Activated T-cell treated with anti-CD3 and anti-CD28 coated beads, Interleukin-2, amount 50 U/mL, for 72 hours (primary cell): ENCODE results near the gene TNFRSF6B. TPM values are rescaled to one million over a fixed set of nuclear protein-coding genes. Genes with fewer than 3 reads are reported as not detected.

Experiments used
- ATAC-seq, 2 donors: fragments of 150-1000 bp; cut with Tn5 transposase; replicated peaks in 1 of 2; 2 replicates each; pipeline ENCODE4 v1.10.0; 2021; ENCODE audit warnings: moderate library complexity in 2 of 2, mild to moderate bottlenecking in 1 of 2
- DNase-seq, 2 donors: peaks; one replicate each; pipeline ENCODE4 v3.0.0; 2021 to 2022; ENCODE audit warnings: mixed read lengths in 1 of 2
- H3K27ac Mint-ChIP-seq: one replicate; pipeline ENCODE4 v1.8.0; 2022; ENCODE audit warnings: mild to moderate bottlenecking, moderate library complexity, mixed read lengths
- H3K27me3 Mint-ChIP-seq: one replicate; pipeline ENCODE4 v1.8.0; 2022; ENCODE audit warnings: low read depth, mixed read lengths
- H3K36me3 Mint-ChIP-seq, 2 donors: one replicate each; pipeline ENCODE4 v1.8.0; 2022; ENCODE audit warnings: mixed read lengths in 2 of 2, mild to moderate bottlenecking in 1 of 2; ENCODE audit not compliant: insufficient read depth in 2 of 2
- H3K4me1 Mint-ChIP-seq: one replicate; pipeline ENCODE4 v1.8.0; 2022; ENCODE audit warnings: low read depth, mixed read lengths
- H3K4me3 Mint-ChIP-seq, 2 donors: one replicate each; pipeline ENCODE4 v1.8.0; 2022; ENCODE audit warnings: mild to moderate bottlenecking in 2 of 2, mixed read lengths in 2 of 2, moderate library complexity in 2 of 2
- H3K9me3 Mint-ChIP-seq, 2 donors: one replicate each; pipeline ENCODE4 v1.8.0; 2022; ENCODE audit warnings: mixed read lengths in 2 of 2
- total RNA-seq, 2 donors: library from RNA; stranded (reverse); gene quantifications; one replicate each; pipeline ENCODE4 v1.2.3, GENCODE V29; 2022

Gene TNFRSF6B
- total RNA-seq, 2 donors from 2014 or later, result 1.0 to 1.2 TPM

DNA sequence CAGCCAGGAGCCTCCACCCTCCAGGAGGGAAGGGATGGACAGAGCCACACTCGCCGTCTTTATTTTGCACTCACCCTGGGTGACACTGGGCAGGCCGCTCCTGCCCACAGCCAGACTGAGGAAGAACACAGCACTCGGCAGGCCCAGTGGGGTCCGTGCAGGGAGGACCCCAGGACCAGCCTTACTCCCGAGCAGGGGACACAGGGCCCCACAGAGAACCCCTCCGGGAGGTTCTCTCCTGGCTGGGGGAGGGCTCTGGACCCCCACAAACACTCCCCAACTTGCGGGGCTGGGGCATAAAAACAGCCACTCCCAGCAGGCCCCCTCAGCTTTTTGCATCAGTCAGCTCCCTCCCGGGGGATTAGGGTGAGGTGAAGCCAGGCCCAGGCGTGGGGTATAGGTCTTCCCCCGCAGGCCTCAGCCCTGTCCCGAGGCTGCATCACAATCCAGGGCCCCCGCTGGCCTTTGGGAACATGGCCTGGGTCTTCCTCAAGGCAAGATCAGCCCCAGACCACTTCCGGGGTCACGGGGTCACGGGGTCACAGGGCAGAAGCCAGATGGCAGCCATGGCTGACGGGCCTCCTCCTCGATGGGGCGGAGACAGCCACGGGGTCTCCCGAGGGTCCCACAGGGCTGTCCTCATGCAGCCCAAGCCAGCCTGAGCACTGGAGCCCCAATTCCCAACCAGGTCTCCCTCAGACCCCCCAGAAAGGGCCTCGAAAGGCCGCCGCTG lies 3.2 kb downstream of the TNFRSF6B start:
- peak overlapping the region in 1 of 2 donors; percentile 59 for H3K4me3 Mint-ChIP-seq
- no peaks in the 10 kb centered on the region for H3K9me3 Mint-ChIP-seq
- DNase-seq (no peak), ATAC-seq (no peak)
- H3K36me3 Mint-ChIP-seq, result no peaks in the 10 kb centered on the region
- H3K27ac Mint-ChIP-seq, result peak overlapping the region; percentile 73
- peaks cover 12% of the 10 kb centered on the region for H3K4me1 Mint-ChIP-seq
- H3K27me3 Mint-ChIP-seq, result no peaks in the 10 kb centered on the region

DNA sequence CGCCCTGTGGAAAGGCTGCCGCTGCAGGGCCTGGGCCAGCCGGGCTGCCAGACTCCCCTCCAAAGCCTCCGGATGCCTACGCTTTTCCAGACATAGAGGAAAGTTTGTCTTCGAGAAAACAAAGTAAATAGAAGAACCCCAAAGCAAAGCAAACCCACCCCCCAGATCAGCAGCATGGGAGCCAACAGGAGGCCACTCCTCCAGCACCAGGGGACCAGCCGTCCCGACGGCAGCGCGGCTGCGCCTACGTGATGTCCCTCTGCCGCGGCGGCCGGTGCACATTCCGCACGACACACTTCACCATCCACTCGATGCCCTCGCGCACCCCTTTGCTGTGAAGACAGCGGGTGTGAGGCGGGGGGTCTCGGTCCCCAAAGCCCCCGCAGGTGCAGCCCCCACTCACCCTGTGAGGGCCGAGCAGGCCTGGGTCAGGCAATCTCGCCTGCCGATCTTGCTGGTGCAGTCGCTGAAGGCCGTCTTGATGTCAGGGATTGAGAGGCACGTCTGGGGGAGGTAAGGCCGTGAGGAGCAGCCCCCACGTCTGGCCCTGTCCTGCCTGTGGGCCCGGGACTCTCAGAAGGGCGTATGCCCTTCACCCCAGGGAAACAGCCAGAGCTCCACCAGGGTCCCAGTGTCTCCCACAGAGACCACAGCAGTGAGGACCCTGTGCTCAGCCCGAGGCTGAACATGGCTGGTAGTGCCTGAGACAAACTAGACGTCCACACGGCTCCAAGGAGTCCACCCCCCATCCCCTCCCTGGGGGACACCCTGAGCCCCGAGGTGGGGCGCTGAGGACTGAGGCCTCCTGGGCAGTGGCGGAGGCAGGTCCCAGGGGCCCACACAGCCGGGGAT lies 4.0 kb downstream of the TNFRSF6B start:
- Mint-ChIP-seq H3K4me1 (peaks cover 12% of the 10 kb centered on the region), H3K27me3 (no peaks in the 10 kb centered on the region), H3K9me3 (no peaks in the 10 kb centered on the region), H3K27ac (peak overlapping the region; percentile 73), H3K36me3 (peaks cover 1 to 3% of the 10 kb centered on the region in 2 donors), H3K4me3 (no peak overlapping the region)
- DNase-seq (no peak), ATAC-seq (no peak)

DNA sequence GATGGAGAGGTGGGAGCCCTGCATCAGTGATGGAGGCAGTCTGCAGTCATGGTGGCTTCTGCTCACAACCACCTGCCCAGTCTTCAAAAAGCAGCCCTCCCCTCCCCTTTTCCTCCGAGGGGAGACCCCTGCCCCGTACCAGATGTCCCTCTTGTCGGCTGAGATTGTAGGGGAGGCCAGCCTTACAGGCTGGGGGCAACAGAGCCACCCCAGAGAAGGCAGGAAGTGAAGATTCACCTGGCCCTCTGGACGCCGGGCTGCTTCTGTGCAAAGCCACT lies 4.5 kb downstream of the TNFRSF6B start:
- Mint-ChIP-seq H3K9me3 (no peaks in the 10 kb centered on the region), H3K4me1 (peaks cover 12% of the 10 kb centered on the region), H3K4me3 (no peak overlapping the region), H3K27ac (peak overlapping the region; percentile 57), H3K36me3 (peaks cover 1 to 4% of the 10 kb centered on the region in 2 donors), H3K27me3 (no peaks in the 10 kb centered on the region)
- ATAC-seq (no peak), DNase-seq (no peak)

DNA sequence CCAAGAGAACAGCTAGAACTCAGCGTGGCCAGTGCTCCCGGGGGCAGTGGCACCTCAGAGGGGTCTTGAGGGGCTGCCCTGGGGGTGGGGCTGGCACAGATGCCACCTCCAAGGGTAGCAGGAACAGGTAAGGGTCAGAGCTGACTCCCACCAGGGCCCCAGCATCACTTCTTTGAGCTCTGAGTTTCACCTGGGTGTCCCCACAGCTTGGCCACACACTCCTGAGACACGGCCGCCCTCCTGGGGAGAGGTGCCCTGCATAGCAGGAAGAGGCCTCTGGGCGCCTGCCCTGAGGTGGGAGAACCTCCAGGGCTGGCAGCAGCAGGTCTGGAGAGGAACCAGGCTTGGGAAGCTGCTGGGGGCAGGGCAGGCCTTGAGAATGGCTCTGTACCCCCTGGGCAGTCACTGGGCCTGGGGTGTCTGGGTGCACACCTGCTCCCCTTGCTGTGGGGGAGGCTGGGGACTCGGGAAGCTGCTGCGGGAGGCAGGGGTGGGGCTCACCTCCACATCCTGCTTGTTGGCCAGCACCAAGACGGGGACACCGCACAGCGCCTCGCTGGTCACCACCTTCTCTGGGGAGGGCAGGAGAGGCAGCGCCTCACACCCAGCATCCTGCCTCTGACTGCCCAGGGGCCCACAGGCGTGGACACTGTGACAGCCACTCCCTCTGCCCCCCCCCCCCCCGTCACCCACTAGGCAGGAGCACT lies 5.0 kb downstream of the TNFRSF6B start:
- H3K4me3 Mint-ChIP-seq, result no peak overlapping the region
- H3K27me3 Mint-ChIP-seq, result no peaks in the 10 kb centered on the region
- peak overlapping the region; percentile 57 for H3K27ac Mint-ChIP-seq
- H3K36me3 Mint-ChIP-seq, result peaks cover 1 to 7% of the 10 kb centered on the region in 2 donors
- H3K4me1 Mint-ChIP-seq, result peaks cover 12% of the 10 kb centered on the region
- no peak for ATAC-seq
- no peaks in the 10 kb centered on the region for H3K9me3 Mint-ChIP-seq
- DNase-seq, result no peak

DNA sequence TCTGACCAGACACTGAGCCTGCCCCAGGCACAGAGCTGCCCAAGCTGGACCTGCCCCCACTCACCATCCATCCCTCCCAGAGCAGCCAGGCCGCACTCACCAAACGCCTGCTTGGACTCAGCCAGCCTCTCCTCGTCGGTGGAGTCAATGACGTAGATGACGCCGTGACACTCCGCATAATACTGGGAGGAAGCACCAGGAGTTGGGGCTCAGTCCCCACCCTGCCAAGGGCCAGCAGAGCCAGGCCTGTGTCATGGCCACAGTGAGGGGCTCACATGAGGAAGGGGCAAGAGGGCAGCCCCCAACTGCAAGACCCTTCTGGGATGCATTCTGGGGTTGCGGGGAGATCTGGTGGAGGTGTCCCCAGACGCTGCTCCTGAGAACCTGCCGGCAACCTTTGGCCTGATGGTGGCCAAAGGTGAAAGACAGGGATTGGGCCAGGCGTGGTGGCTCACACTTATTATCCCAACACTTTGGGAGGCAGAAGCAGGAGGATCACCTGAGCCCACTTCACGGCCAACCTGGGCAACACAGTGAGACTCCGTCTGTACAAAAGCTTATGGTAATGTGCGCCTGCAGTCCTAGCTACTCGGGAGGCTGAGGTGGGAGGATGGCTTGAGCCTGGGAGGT lies 5.7 kb downstream of the TNFRSF6B start:
- DNase-seq (no peak), ATAC-seq (no peak)
- Mint-ChIP-seq H3K27ac (peak overlapping the region; percentile 60), H3K27me3 (no peaks in the 10 kb centered on the region), H3K36me3 (peaks cover 1 to 8% of the 10 kb centered on the region in 2 donors), H3K9me3 (no peaks in the 10 kb centered on the region), H3K4me1 (peaks cover 15% of the 10 kb centered on the region), H3K4me3 (no peak overlapping the region)

DNA sequence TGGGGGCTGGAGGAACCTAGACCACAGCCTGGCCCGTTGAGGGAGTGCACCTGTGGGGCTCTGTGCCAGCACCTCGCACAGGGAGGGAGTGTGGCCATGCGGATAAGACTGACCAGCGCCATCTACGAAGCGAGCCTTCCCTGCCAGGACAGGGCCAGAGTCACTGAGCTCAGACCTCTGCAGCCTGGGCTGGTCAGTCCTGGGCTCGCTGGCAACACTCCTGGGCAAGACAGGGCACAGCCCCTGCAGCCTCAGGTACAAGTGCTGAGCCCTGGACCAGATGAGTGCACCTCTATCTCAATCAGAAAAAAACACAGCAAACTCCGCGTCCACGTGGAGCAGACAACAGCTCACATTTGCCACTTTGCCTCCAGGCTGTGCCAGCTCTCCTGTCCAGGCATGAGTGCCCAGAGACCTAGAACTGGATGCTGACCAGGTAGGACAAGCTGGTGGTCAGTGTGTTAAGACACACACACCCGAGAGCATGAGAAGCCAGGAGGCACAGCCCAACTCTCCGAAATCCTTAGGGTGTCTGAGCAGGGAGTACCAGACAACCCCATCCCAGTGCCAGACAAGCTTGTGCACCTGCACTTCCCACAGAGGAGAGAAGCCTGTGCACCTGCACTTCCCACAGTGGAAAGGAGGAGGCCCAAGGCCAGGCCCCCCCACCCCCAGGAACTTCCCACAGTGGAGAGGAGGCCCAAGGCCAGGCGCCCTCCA lies 6.5 kb downstream of the TNFRSF6B start:
- no peaks in the 10 kb centered on the region for H3K9me3 Mint-ChIP-seq
- H3K4me1 Mint-ChIP-seq, result peaks cover 15% of the 10 kb centered on the region
- no peak for ATAC-seq

DNA sequence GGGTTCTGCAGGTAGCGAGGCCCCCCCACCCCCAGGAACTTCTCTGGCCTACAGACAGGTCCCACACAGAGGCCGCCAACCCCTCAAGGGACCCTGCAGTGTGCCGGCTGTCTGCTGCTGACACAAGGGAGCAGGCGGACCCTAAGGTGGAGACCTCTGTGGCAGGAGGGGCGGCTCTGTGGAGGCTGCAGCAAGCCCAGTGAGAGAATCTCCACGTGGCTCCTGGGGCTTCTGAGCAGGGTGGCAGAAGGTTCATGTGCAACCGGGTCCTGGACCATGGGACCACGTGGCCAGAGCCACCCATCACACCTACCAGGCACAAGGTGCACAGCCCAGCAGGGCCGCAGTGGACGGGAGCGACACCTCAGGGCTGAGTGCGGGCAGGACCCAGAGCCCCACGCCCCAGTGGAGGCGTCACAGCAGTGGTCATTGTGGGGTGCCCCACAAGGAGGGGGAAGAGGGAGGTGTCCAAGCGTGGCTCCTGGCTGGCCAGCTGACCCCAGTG lies 7.1 kb downstream of the TNFRSF6B start:
- no peak for DNase-seq
- Mint-ChIP-seq H3K27me3 (no peaks in the 10 kb centered on the region), H3K27ac (no peak overlapping the region), H3K36me3 (peaks cover 1 to 8% of the 10 kb centered on the region in 2 donors), H3K4me3 (no peak overlapping the region), H3K4me1 (peaks cover 17% of the 10 kb centered on the region), H3K9me3 (no peaks in the 10 kb centered on the region)
- no peak for ATAC-seq

More for the DNA sequence above, 6.5 kb downstream of the TNFRSF6B start:
- no peaks in the 10 kb centered on the region for H3K27me3 Mint-ChIP-seq
- no peak for DNase-seq
- no peak overlapping the region for H3K4me3 Mint-ChIP-seq
- H3K27ac Mint-ChIP-seq, result no peak overlapping the region
- H3K36me3 Mint-ChIP-seq, result peaks cover 1 to 8% of the 10 kb centered on the region in 2 donors

DNA sequence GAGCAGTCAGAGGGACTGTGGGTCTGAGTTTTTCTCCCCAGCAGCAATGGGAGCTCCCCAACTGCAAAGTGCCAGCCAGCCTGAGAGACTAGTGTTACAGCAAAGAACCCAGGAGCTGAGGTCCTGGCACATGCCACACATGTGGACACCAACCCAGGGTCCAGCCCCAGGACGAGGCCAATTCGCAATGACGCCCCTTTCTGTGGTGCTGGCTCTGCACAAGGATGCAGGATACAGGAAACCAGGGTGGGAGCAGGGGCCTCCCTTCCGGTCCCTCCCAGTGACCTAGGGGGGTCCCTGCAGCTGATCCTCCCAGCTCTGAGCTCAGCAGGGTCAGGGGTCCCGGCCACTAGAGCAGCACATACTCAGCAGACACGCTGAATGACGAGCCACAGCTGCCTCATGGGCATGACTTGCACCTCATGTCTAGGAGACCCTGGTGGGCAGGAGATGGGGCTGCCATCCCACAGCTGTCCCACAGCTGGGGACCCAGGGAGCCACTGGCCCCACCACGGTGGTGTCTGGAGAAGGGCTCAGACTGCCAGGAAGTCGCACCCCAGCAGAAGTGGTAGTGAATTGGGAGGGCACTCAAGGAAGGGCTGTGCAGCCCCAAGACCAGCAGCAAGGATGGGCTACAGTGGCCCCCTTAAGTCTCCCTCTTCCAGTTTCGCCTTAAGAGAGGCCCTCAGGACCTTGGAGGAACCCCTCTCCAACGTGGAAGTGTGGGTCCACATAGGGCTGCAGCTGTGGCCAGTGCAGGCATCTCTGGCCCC lies 7.7 kb downstream of the TNFRSF6B start:
- Mint-ChIP-seq H3K27me3 (no peaks in the 10 kb centered on the region), H3K27ac (peak overlapping the region; percentile 70), H3K4me3 (no peak overlapping the region), H3K9me3 (no peaks in the 10 kb centered on the region), H3K4me1 (peaks cover 22% of the 10 kb centered on the region), H3K36me3 (peaks cover 1 to 8% of the 10 kb centered on the region in 2 donors)
- no peak for DNase-seq
- no peak for ATAC-seq

DNA sequence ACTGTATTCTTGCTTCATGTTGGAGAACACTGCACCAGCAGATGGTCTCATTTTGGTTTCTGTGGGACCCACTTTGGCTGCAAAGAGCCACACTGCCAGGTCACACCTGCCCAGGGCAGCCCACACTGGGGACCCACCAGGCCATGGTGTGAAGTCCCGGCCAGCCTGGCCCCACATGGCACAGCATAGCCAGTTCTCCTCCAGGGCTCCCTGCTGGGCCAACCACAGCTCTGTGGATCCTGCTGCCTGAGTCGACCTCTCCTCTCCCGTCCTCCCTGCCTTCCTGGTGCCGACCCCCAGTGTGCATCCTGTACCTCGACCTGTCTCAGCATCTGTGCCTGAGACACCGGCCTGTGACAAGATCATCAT lies 8.3 kb downstream of the TNFRSF6B start:
- Mint-ChIP-seq H3K4me1 (peaks cover 22% of the 10 kb centered on the region), H3K27ac (no peak overlapping the region), H3K4me3 (no peak overlapping the region), H3K36me3 (peaks cover 1 to 8% of the 10 kb centered on the region in 2 donors), H3K9me3 (no peaks in the 10 kb centered on the region), H3K27me3 (no peaks in the 10 kb centered on the region)
- DNase-seq (no peak), ATAC-seq (no peak)

DNA sequence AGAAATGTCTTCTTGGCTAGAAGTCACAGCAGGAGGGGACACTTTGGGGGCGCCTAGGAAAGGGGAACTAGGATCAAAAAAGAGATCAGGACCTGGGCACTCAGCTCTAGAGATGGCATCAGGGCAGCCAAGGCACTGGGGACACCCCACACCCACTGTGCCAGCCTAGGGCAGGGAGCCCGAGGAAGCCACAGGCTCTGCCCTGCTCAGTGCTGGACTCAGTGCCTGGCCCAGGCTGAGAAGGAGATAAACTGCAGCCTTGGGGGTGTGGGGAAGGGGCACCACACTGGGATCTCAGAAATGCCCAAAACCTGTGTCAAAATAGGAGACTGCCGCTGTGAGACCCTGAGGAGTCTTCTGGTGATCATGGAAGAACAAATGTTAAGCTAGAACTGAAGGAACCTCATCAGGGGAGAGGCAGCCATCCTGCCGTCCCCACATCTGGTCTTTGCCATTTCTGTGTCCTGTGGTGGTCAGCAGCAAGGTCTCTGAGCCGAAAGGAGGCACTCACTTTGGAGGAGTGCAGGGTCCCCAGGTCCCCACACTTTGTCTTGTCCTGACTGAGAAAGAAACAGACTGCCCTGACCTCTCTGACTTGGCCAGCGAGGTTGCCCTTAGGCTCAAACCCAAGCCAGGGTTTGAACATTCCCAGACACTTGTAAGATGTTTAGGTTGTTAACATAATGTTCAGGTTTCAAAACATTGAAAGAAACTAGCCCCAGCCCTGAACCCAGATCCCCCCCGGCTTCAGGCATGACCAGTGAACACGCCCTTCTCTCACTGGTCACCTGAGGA lies 9.0 kb downstream of the TNFRSF6B start:
- no peak overlapping the region for H3K27ac Mint-ChIP-seq
- H3K4me3 Mint-ChIP-seq, result peak overlapping the region in 1 of 2 donors; percentile 84
- H3K27me3 Mint-ChIP-seq, result no peaks in the 10 kb centered on the region
- peaks cover 28% of the 10 kb centered on the region for H3K4me1 Mint-ChIP-seq
- DNase-seq (no peak), ATAC-seq (no peak)
- H3K9me3 Mint-ChIP-seq, result no peaks in the 10 kb centered on the region
- peaks cover 1 to 10% of the 10 kb centered on the region in 2 donors for H3K36me3 Mint-ChIP-seq

DNA sequence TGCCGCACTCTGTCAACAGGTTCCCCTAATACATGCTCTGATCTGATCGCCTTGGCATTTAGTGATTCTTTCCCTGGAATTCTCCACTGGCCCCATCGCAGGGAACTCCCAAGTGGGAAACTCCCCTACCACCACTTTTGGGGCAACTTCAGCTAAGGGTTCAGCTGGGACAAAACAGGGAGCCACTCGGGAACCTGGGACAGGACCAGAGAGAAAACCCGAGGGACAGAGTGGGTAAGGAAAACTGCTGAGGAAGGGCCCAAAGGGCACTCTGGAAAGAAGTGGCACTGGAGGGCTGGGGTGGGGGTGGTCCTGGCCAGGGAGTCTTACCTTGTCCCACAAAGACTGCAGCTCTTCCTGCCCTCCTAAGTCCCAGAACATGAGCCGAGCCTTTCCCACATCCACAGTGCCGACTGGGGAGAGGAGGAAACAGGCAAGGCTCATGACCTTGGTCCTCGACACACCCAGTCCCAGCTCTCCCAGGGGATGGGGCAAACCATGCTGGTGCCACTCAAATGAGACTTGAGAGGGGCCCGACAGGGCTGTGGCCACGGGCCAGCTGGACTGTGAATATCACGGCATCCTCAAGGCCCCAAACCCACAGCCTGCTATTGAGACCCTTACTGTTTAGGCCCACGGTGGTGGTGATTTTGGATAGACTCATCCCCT lies 9.7 kb downstream of the TNFRSF6B start:
- H3K27me3 Mint-ChIP-seq, result no peaks in the 10 kb centered on the region
- H3K36me3 Mint-ChIP-seq, result peaks cover 1 to 17% of the 10 kb centered on the region in 2 donors
- H3K27ac Mint-ChIP-seq, result peak overlapping the region; percentile 19
- H3K4me3 Mint-ChIP-seq, result peak overlapping the region; percentile 84 to 90
- DNase-seq, result no peak
- H3K4me1 Mint-ChIP-seq, result peaks cover 35% of the 10 kb centered on the region
- no peaks in the 10 kb centered on the region for H3K9me3 Mint-ChIP-seq
- no peak for ATAC-seq
